Cerebellar cortex (tissue), 1 donor: Measurements from ENCODE around the gene CSRNP3.

Experiments used
- DNase-seq: peaks from one replicate; pipeline ENCODE4 v3.0.0-alpha.2; 2015; ENCODE audit warnings: low spot score

Gene CSRNP3

DNA sequence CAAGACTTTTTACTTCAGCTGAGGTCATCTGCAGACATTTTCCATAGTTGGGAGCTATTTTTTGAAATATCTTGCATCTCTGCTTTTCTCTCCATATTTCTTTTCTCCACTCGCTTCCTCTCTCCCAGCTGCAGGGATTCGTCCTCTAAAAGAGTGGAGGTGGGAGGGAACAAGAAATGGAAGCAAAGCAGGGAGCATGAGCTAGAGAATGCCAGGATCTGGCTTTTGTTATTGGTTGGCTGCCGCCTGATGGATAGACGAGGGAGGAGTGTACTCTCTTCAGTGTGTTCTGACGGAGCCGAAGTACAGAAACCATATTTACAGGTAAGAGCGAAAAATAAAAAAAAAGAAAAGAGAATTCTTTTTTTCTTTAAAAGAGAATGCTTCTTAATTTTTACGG is at the start of gene CSRNP3:
Gene CSRNP3, plus strand, starts transcription at position 282 of the 400 bp plus-strand sequence. CDS start 125,368 bp downstream, outside the sequence.
- DNase-seq = peak; percentile 97

DNA sequence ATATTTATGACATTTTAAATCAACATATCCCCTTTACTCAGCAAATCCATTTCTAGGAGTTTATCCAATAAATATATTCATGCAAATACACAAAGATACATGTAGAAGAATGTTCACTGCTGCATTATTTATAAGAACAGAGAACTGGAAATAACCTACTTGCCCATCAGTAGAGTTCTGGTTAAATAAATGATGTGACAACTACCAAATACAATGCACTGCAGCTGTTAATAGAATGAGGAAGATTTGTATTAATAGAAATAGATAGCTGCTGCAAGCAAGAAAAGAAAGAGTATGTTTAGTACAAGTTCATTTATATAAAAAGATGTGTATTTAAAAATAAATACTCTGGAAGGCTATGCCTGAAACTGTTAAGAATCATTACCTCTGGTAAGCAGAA is 49.3 kb upstream of the CSRNP3 start:
- no peak for DNase-seq

GRCh38 chr2:165423081-165423480 is 46.4 kb upstream of the CSRNP3 start:
- no peak for DNase-seq

DNA sequence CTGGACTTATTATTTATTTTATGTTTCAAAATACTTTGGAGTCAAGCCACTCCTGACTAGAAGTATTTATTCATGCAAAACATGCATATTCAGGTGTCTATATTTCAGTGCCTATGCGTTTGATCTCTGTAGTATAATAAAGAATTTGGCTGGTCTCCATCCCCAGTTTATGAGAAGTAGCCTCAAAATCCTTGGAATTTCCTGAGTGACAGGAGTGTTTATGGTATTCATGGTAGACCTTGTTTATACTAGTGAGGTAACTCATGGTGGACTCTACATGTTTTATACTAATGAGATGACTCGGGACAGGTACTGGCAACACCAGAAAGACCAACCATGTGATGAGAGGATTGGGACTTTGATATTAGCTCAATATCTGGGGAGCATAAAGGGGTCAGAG is 43.9 kb upstream of the CSRNP3 start:
- DNase-seq = no peak

DNA sequence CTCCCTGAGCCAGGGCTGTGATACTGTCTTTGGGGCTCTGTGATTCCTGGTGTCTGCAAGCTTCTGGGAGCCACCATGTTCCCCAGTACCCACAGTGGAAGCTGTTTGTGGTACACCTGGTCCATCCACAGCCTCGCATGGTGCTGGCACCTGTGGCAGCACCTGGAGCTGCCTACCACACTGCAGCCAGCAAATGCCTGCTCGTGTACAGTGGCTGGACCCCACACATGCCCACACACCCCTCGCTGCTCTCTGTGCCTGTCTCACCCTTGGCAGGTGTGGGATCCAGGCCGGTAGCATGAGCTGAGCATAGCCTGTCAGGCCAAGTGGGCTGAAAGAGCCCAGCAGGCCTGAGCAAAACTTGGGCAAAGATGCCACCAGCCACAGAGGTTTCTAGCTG is 41.8 kb upstream of the CSRNP3 start:
- DNase-seq = no peak

DNA sequence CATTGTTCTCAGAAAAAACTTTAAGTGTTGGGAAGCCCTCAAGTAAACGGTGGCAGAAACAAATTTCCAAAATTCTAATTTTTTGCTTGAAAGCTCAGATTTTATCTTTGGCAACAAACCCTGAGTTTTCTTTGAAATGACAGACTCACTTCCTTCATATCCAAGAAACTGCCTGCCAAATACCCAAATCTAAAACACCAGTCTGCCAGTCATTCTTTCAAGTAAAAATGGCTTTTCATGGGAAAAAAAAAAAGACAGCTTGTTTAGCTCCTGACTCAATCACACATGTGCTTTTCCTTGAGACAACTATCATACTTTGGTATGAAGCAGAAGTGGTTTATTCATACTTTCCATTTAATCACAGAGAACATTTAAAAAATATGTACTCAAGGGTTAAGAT is 40.6 kb upstream of the CSRNP3 start:
- DNase-seq = no peak

DNA sequence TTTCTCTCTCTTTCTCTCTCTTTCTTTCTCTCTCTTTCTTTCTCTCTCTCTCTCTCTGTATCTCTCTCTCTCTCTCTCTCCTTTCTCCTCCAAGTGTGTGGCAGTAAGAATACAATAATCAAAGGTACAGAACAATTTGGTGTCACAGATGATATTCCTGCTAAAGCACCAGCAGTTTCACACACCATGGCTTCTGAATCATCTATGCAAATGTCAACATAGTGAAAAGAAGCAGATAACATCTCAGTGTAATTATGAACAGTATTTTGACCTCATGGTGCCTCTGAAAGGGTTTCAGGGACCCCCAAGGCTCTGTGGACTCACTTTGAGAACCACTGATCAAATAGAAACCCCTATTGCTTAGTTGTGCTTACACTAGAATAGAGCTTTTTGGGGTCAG is 38.5 kb upstream of the CSRNP3 start:
- DNase-seq = no peak

- no peak for DNase-seq
Observed at GRCh38 chr2:165432234-165432966, 37.1 kb upstream of the CSRNP3 start.

- no peak for DNase-seq
Observed at GRCh38 chr2:165434865-165435496, 34.5 kb upstream of the CSRNP3 start.

GRCh38 chr2:165435611-165436010 is 33.9 kb upstream of the CSRNP3 start:
- DNase-seq = no peak

- no peak for DNase-seq
Observed at GRCh38 chr2:165436559-165436958, 32.9 kb upstream of the CSRNP3 start.

GRCh38 chr2:165440367-165440766 is 29.1 kb upstream of the CSRNP3 start:
- DNase-seq = no peak

GRCh38 chr2:165443511-165443910 is 26.0 kb upstream of the CSRNP3 start:
- DNase-seq = no peak

GRCh38 chr2:165448406-165448805 is 21.1 kb upstream of the CSRNP3 start:
- DNase-seq = no peak

- no peak for DNase-seq
Observed at GRCh38 chr2:165450156-165450555, 19.3 kb upstream of the CSRNP3 start.

GRCh38 chr2:165452327-165452726 is 17.2 kb upstream of the CSRNP3 start:
- no peak for DNase-seq

GRCh38 chr2:165453561-165454094 is 15.9 kb upstream of the CSRNP3 start:
- DNase-seq = no peak

DNA sequence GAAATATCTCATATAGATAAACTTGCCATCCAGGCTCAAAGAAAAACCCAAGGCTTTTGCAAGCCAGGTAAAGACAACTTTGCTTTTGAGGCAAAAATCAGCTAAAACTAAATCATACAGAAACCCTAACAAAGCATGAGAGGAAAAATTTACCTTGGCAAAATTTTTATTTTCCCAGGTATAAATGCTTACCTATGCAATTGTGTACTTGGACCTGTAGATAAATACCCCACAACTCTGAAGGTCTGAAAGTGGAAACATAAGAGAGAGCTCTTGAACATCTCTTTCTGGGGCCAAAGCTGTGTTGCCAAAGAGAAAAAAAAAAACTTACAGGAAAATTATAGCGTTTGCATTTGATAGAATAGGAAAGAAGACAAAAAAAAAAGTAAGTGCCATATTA is 14.6 kb upstream of the CSRNP3 start:
- no peak for DNase-seq

DNA sequence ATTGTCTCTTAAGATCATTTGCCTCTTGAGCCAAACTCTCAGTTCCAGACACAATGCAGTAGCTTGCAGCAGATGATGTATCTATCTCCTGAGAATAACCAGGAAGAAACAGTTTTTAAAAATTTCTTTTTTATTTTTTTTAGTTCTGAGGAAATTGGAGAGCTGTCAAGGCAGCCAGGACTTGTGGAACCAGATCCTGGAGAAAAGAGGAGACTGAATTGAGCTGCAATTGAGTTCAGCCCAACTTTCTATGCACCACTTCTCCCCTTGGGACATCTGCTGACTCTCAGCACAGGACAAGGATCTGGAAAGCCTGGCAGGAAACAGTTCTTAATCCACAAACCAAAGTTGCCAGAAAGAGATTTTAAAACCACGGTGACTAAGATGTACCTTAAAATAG is 13.5 kb upstream of the CSRNP3 start:
- no peak for DNase-seq

DNA sequence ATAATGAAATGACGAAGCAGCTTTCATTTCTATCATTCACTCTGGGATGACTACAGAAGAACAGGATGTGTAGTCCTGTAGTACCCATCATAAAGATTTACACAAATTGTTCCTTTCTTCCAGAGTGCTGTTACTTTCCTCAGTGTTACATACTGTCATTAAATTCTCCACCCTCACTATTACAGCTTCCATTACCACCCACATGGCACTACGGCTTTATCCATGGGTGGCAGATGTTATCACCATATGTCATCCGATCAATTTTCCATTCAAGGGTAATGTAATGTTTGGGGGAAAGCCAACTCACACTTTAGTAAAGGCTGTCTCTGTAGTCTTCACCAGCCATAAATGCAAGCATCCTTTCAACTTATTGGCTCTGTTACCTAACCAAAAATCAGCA is 7.1 kb upstream of the CSRNP3 start:
- DNase-seq = peak; percentile 39

GRCh38 chr2:165466386-165466785 is 3.1 kb upstream of the CSRNP3 start:
- no peak for DNase-seq

- DNase-seq = no peak
Observed at GRCh38 chr2:165467921-165468320, 1.6 kb upstream of the CSRNP3 start.

DNA sequence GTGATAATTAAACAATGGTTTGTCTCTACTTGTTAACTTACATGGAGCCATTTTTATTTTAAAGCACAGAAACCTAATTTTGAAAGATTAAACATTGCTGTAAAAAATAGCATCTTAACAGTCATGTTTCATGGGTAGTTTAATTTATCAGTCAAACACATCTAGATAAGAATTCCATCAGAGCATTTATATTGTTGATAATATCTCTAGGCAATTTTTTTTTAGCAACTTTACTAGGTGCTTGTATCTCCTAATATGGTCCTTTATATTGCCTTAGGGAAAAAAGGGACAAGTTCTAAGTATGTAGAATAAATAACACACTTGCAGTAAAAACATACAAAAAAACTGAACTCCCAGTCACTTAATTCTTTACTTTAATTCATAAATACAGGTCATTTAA is 863 bp downstream of the CSRNP3 start:
- no peak for DNase-seq
